ENCODE data around the gene LAPTM5.

DNA sequence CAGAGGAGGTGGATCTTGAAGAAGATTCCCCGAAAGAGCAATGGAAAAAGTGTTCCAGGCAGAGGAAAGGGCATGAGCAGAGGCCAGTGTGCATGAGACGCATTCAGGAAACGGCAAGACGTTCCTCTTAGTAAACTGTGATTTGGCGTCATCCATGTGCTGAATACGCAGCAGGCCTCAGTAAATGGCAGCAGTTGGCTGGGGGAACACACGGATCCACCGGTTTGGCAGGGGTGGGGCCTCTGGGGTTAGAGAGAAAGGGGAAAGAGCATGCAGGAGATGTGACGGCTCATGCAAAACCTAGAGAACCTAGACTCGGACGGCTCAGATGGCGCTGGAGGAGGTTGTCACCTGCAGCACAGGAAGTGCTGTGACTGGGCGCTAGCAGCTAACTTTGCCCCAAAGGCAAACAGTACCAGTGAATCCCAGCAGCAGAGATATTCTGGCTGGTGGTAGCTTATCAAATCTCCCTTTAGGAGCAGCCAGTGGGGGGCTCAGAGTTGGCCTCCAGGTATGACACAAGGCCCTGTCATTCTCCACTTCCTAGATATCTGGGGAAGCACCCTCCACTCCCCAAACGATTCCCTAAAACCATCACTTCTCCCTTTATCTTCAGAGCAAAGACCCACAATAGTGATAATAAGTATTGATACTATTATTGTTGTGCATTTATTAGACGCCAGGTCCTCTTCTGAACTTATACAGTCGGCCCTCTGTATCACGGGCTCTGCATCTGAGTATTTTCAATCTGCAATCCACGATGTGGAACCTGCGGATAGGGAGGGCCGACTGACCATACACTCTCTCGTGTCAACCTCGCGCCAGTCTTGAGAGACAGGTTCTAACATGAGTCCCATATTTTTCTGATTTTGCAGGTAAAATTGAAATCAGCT, 7.6 kb downstream of the LAPTM5 start:
- TF ChIP-seq, protein P1, sequence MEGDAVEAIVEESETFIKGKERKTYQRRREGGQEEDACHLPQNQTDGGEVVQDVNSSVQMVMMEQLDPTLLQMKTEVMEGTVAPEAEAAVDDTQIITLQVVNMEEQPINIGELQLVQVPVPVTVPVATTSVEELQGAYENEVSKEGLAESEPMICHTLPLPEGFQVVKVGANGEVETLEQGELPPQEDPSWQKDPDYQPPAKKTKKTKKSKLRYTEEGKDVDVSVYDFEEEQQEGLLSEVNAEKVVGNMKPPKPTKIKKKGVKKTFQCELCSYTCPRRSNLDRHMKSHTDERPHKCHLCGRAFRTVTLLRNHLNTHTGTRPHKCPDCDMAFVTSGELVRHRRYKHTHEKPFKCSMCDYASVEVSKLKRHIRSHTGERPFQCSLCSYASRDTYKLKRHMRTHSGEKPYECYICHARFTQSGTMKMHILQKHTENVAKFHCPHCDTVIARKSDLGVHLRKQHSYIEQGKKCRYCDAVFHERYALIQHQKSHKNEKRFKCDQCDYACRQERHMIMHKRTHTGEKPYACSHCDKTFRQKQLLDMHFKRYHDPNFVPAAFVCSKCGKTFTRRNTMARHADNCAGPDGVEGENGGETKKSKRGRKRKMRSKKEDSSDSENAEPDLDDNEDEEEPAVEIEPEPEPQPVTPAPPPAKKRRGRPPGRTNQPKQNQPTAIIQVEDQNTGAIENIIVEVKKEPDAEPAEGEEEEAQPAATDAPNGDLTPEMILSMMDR (IDR thresholded peaks at IDR 0.05; ENCODE audit: low read length), result no peak
- no peak for TF ChIP-seq EZH2phosphoT487 (IDR thresholded peaks at IDR 0.05; ENCODE audit: low read length)
- no peak for TF ChIP-seq EZH2 (optimal IDR thresholded peaks at IDR 0.05; ENCODE audit: low read depth, low read length)

Measured in MM.1S (cell line).